Subcutaneous abdominal adipose tissue (tissue), 5 donors: Measurements from ENCODE around the gene RGL3.
"Not testable (repeated sequence)": the region's sequence is repeated elsewhere in the genome, so short reads cannot be mapped to it uniquely, and the experiment has no call there.

ENCODE experiments used
- H3K27ac ChIP-seq: one replicate; pipeline ENCODE4 v1.7.0; 2013; ENCODE audit warnings: low read depth, mild to moderate bottlenecking, inconsistent platforms, low read length, moderate library complexity
- H3K27me3 ChIP-seq, 5 donors: one replicate each; pipeline ENCODE4 v1.7.0; 2013; ENCODE audit warnings: low read length in 5 of 5, inconsistent platforms in 1 of 5; ENCODE audit not compliant: control insufficient read depth in 5 of 5, insufficient read depth in 4 of 5
- H3K36me3 ChIP-seq, 5 donors: one replicate each; pipeline ENCODE4 v1.7.0; 2013; ENCODE audit warnings: low read length in 5 of 5; ENCODE audit not compliant: control insufficient read depth in 5 of 5, insufficient read depth in 5 of 5
- H3K4me1 ChIP-seq, 5 donors: one replicate each; pipeline ENCODE4 v1.7.0; 2013; ENCODE audit warnings: low read length in 5 of 5, mild to moderate bottlenecking in 3 of 5, moderate library complexity in 1 of 5; ENCODE audit not compliant: control insufficient read depth in 5 of 5, insufficient read depth in 5 of 5
- H3K4me3 ChIP-seq, 5 donors: one replicate each; pipeline ENCODE4 v1.7.0; 2013; ENCODE audit warnings: low read length in 5 of 5, low read depth in 1 of 5
- H3K9ac ChIP-seq, 5 donors: one replicate each; pipeline ENCODE4 v1.7.0; 2013; ENCODE audit warnings: low read length in 5 of 5, mild to moderate bottlenecking in 4 of 5, moderate library complexity in 3 of 5
- H3K9me3 ChIP-seq, 5 donors: one replicate each; pipeline ENCODE4 v1.7.0; 2013; ENCODE audit warnings: low read length in 5 of 5; ENCODE audit not compliant: control insufficient read depth in 5 of 5
- donor health status: healthy.
- donor health status: healthy.
- donor health status: healthy.
- donor health status: healthy.
- donor health status: healthy.

Gene RGL3

GRCh38 chr19:11421371-11422098, 2.4 kb upstream of the RGL3 start:
- Histone ChIP-seq H3K9ac (no peak overlapping the region), H3K36me3 (no peaks in the 10 kb centered on the region), H3K9me3 (no peaks in the 10 kb centered on the region), H3K27ac (no peak overlapping the region), H3K4me3 (peak overlapping the region in 4 of 5 donors; percentile 33 to 62 (median 54)), H3K27me3 (peaks cover 13 to 41% (median 29%) of the 10 kb centered on the region in 5 donors), H3K4me1 (peaks cover 0 to 45% (median 42%) of the 10 kb centered on the region in 5 donors)

GRCh38 chr19:11420429-11421370, 1.6 kb upstream of the RGL3 start:
- Histone ChIP-seq H3K9ac (peak overlapping the region in 3 of 5 donors; percentile 3 to 51 (median 23)), H3K27me3 (peaks cover 13 to 41% (median 29%) of the 10 kb centered on the region in 5 donors), H3K27ac (no peak overlapping the region)

GRCh38 chr19:11418094-11418548, 993 bp downstream of the RGL3 start:
- H3K4me1 ChIP-seq: peaks cover 0 to 45% (median 42%) of the 10 kb centered on the region in 5 donors
- H3K36me3 ChIP-seq: no peaks in the 10 kb centered on the region
- H3K9ac ChIP-seq: peak overlapping the region in 2 of 5 donors; percentile 30 to 71
- H3K4me3 ChIP-seq: peak overlapping the region in 3 of 5 donors; percentile 67 to 73 (median 70)
- peaks cover 7 to 31% (median 21%) of the 10 kb centered on the region in 5 donors for H3K27me3 ChIP-seq
- H3K27ac ChIP-seq: no peak overlapping the region
- no peaks in the 10 kb centered on the region for H3K9me3 ChIP-seq

More at GRCh38 chr19:11420429-11421370, 1.6 kb upstream of the RGL3 start:
- no peaks in the 10 kb centered on the region for H3K9me3 ChIP-seq
- no peaks in the 10 kb centered on the region for H3K36me3 ChIP-seq
- H3K4me1 ChIP-seq: peaks cover 0 to 45% (median 42%) of the 10 kb centered on the region in 5 donors
- peak overlapping the region; percentile 19 to 62 (median 55) for H3K4me3 ChIP-seq

- Histone ChIP-seq H3K4me3 (no peak overlapping the region), H3K27ac (no peak overlapping the region), H3K27me3 (peaks cover 0 to 20% (median 12%) of the 10 kb centered on the region in 5 donors), H3K36me3 (no peaks in the 10 kb centered on the region), H3K9ac (no peak overlapping the region), H3K9me3 (no peaks in the 10 kb centered on the region), H3K4me1 (peaks cover 0 to 31% (median 27%) of the 10 kb centered on the region in 5 donors)
Measured at GRCh38 chr19:11416346-11417052, 2.6 kb downstream of the RGL3 start.

GRCh38 chr19:11414544-11414943, 4.6 kb downstream of the RGL3 start:
- H3K9me3 ChIP-seq: no peaks in the 10 kb centered on the region
- peaks cover 0 to 13% (median 12%) of the 10 kb centered on the region in 5 donors for H3K4me1 ChIP-seq
- H3K36me3 ChIP-seq: peaks cover 0 to 2% (median 0%) of the 10 kb centered on the region in 5 donors
- peaks cover 0 to 6% (median 3%) of the 10 kb centered on the region in 5 donors for H3K27me3 ChIP-seq
- no peak overlapping the region for H3K9ac ChIP-seq
- no peak overlapping the region for H3K27ac ChIP-seq
- H3K4me3 ChIP-seq: no peak overlapping the region

- Histone ChIP-seq H3K27ac (no peak overlapping the region), H3K27me3 (peaks cover 0 to 8% (median 3%) of the 10 kb centered on the region in 5 donors), H3K4me3 (no peak overlapping the region), H3K9ac (no peak overlapping the region), H3K9me3 (no peaks in the 10 kb centered on the region), H3K4me1 (peaks cover 0 to 2% (median 0%) of the 10 kb centered on the region in 5 donors), H3K36me3 (peaks cover 0 to 4% (median 0%) of the 10 kb centered on the region in 5 donors)
Measured at GRCh38 chr19:11410682-11411081, 8.4 kb downstream of the RGL3 start.

GRCh38 chr19:11408591-11408990, 10.5 kb downstream of the RGL3 start:
- no peaks in the 10 kb centered on the region for H3K9me3 ChIP-seq
- peaks cover 0 to 2% (median 0%) of the 10 kb centered on the region in 5 donors for H3K4me1 ChIP-seq
- peaks cover 0 to 9% (median 0%) of the 10 kb centered on the region in 5 donors for H3K36me3 ChIP-seq
- no peak overlapping the region for H3K9ac ChIP-seq
- H3K4me3 ChIP-seq: no peak overlapping the region
- peaks cover 0 to 8% (median 3%) of the 10 kb centered on the region in 5 donors for H3K27me3 ChIP-seq
- H3K27ac ChIP-seq: no peak overlapping the region

GRCh38 chr19:11406703-11407236, 12.3 kb downstream of the RGL3 start:
- H3K4me3 ChIP-seq, H3K27me3 ChIP-seq: not testable (repeated sequence)

More at GRCh38 chr19:11406703-11407236, 12.3 kb downstream of the RGL3 start:
- H3K9ac ChIP-seq, H3K4me1 ChIP-seq, H3K9me3 ChIP-seq, H3K27ac ChIP-seq: not testable (repeated sequence)
- peaks cover 0 to 13% (median 0%) of the 10 kb centered on the region in 5 donors for H3K36me3 ChIP-seq
